ENCODE results near the gene WDR93. TPM values are rescaled to one million over a fixed set of nuclear protein-coding genes. Genes with fewer than 3 reads are reported as not detected.

The WDR93 gene
- polyA plus RNA-seq, 3 donors: not detected

- no peak overlapping the region for H3K9ac ChIP-seq (ENCODE audit: insufficient read depth, low read length, poor library complexity, severe bottlenecking)
- TF ChIP-seq CTCF (IDR thresholded peaks at IDR 0.05): no peak
- intact Hi-C loops (cut with micrococcal nuclease): no loop called here
- H3K4me2 ChIP-seq (replicated peaks; ENCODE audit: extremely low read depth, low read length, poor library complexity, severe bottlenecking): no peak overlapping the region
- H3K27ac ChIP-seq (ENCODE audit: low read depth in 1 of 2, low read length in 2 of 2): no peak overlapping the region
- DNase-seq: no peak
- Mint-ChIP-seq H3K4me3 (no peak overlapping the region), H3K27ac (peak overlapping the region in 2 of 7 donors; percentile 8 to 60), H3K36me3 (peaks cover 77 to 98% of the 10 kb centered on the region in 2 donors), H3K27me3 (ENCODE audit: low read depth in 3 of 3) (peaks cover 0 to 2% (median 1%) of the 10 kb centered on the region in 3 donors), H3K9me3 (peaks cover 0 to 14% (median 9%) of the 10 kb centered on the region in 7 donors), H3K4me1 (no peaks in the 10 kb centered on the region)
- peaks cover 71 to 99% of the 10 kb centered on the region in 2 donors for H3K36me3 ChIP-seq (replicated peaks in 1 of 2; ENCODE audit: control insufficient read depth in 1 of 2, insufficient read depth in 2 of 2, low read length in 2 of 2)
- no peaks in the 10 kb centered on the region for H3K27me3 ChIP-seq (ENCODE audit: control insufficient read depth in 2 of 2, insufficient read depth in 2 of 2, low read length in 2 of 2)
- no peak overlapping the region for H2AFZ ChIP-seq (ENCODE audit: insufficient read depth, low read depth, low read length, poor library complexity, severe bottlenecking)
- no peaks in the 10 kb centered on the region for H3K79me2 ChIP-seq (ENCODE audit: insufficient read depth, low read length)
- 86% methylated on average over 3 of the region's 10 CpGs for WGBS (ENCODE audit: insufficient coverage)
- H3K4me3 ChIP-seq (replicated peaks in 1 of 3; ENCODE audit: low read depth in 2 of 3, low read length in 3 of 3): no peak overlapping the region
- peaks cover 87% of the 10 kb centered on the region for H4K20me1 ChIP-seq (ENCODE audit: insufficient read depth, low read length)
- H3K4me1 ChIP-seq (ENCODE audit: control insufficient read depth in 1 of 2, insufficient read depth in 2 of 2, low read length in 2 of 2): no peaks in the 10 kb centered on the region
- peaks cover 0 to 6% of the 10 kb centered on the region in 2 donors for H3K9me3 ChIP-seq (replicated peaks in 1 of 2; ENCODE audit: control insufficient read depth in 1 of 2, insufficient read depth in 1 of 2, low read length in 2 of 2)
These were observed 99.6 kb downstream of the WDR93 start for GRCh38 chr15:89790206-89790605.

- 100% methylated on average over 2 of the region's 16 CpGs for WGBS (ENCODE audit: insufficient coverage)
- H3K9me3 Mint-ChIP-seq: peaks cover 0 to 14% (median 9%) of the 10 kb centered on the region in 7 donors
- peak in 1 of 3 donors; percentile 1 for DNase-seq
These were observed 100.0 kb downstream of the WDR93 start for GRCh38 chr15:89790661-89791060.

More at GRCh38 chr15:89790661-89791060, 100.0 kb downstream of the WDR93 start:
- Histone ChIP-seq H3K9me3 (replicated peaks in 1 of 2; ENCODE audit: control insufficient read depth in 1 of 2, insufficient read depth in 1 of 2, low read length in 2 of 2) (peaks cover 0 to 6% of the 10 kb centered on the region in 2 donors), H3K9ac (ENCODE audit: insufficient read depth, low read length, poor library complexity, severe bottlenecking) (no peak overlapping the region), H4K20me1 (ENCODE audit: insufficient read depth, low read length) (peaks cover 87% of the 10 kb centered on the region), H3K4me3 (replicated peaks in 1 of 3; ENCODE audit: low read depth in 2 of 3, low read length in 3 of 3) (no peak overlapping the region), H3K27me3 (ENCODE audit: control insufficient read depth in 2 of 2, insufficient read depth in 2 of 2, low read length in 2 of 2) (no peaks in the 10 kb centered on the region), H2AFZ (ENCODE audit: insufficient read depth, low read depth, low read length, poor library complexity, severe bottlenecking) (no peak overlapping the region), H3K4me2 (replicated peaks; ENCODE audit: extremely low read depth, low read length, poor library complexity, severe bottlenecking) (no peak overlapping the region), H3K4me1 (ENCODE audit: control insufficient read depth in 1 of 2, insufficient read depth in 2 of 2, low read length in 2 of 2) (no peaks in the 10 kb centered on the region), H3K79me2 (ENCODE audit: insufficient read depth, low read length) (no peaks in the 10 kb centered on the region), H3K27ac (ENCODE audit: low read depth in 1 of 2, low read length in 2 of 2) (no peak overlapping the region), H3K36me3 (replicated peaks in 1 of 2; ENCODE audit: control insufficient read depth in 1 of 2, insufficient read depth in 2 of 2, low read length in 2 of 2) (peaks cover 70 to 99% of the 10 kb centered on the region in 2 donors)
- Mint-ChIP-seq H3K4me3 (no peak overlapping the region), H3K27ac (peak overlapping the region in 1 of 7 donors; percentile 77), H3K36me3 (peaks cover 76 to 98% of the 10 kb centered on the region in 2 donors), H3K27me3 (ENCODE audit: low read depth in 3 of 3) (peaks cover 0 to 2% (median 1%) of the 10 kb centered on the region in 3 donors), H3K4me1 (no peaks in the 10 kb centered on the region)
- intact Hi-C loops (cut with micrococcal nuclease): no loop called here
- TF ChIP-seq CTCF (IDR thresholded peaks at IDR 0.05): no peak

All from CD14-positive monocyte (primary cell).